ENCODE measurements around the gene FBXO21.

Gene FBXO21

DNA sequence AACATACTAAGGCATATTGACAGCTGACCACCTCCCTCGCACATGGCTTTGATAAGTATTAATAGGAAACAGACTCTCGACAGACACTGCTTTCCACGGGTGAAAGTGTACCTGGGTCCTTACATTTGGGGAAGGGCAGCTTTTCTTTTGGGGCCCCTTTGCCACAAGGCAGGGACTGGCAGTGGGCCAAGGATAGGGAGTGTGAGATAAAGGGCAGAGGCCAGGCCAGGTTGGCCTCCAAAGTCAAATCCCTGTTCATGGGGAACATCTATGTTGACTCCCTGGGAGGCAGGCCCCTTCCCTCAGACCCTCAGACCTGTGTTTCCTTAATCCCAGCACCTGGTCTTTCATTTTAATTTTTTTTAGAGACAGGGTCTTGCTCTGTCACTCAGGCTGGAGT is 19.4 kb upstream of the FBXO21 start:
- H3F3A ChIP-seq (ENCODE audit: low read depth) = no peaks in the 10 kb centered on the region
- no peaks in the 10 kb centered on the region for H3K4me1 ChIP-seq (ENCODE audit: insufficient read depth, low read length, poor library complexity, severe bottlenecking)
- H3K9me3 ChIP-seq (ENCODE audit: insufficient read depth, low read depth, low read length) = no peaks in the 10 kb centered on the region
- H3K9ac ChIP-seq (ENCODE audit: low read depth, low read length, poor library complexity, severe bottlenecking) = no peak overlapping the region
- no peaks in the 10 kb centered on the region for H3K27me3 ChIP-seq (ENCODE audit: insufficient read depth, low read length, poor library complexity, severe bottlenecking)
- H3K79me2 ChIP-seq (ENCODE audit: insufficient read depth, low read length) = no peaks in the 10 kb centered on the region
- H3K4me3 ChIP-seq (ENCODE audit: low read length, poor library complexity, severe bottlenecking) = no peak overlapping the region
- no peaks in the 10 kb centered on the region for H3K36me3 ChIP-seq (ENCODE audit: insufficient read depth, low read length)
- H3K4me2 ChIP-seq (ENCODE audit: low read depth, low read length, poor library complexity, severe bottlenecking) = no peak overlapping the region
- H4K20me1 ChIP-seq (ENCODE audit: insufficient read depth, low read length, poor library complexity, severe bottlenecking) = no peaks in the 10 kb centered on the region
- H2AFZ ChIP-seq (ENCODE audit: low read length) = no peak overlapping the region
- no peaks in the 10 kb centered on the region for H3K9me2 ChIP-seq (replicated peaks; ENCODE audit: low read depth, low read length)
- TF ChIP-seq EZH2phosphoT487 (IDR thresholded peaks at IDR 0.05; ENCODE audit: borderline replicate concordance) = no peak
- TF ChIP-seq, protein P1, sequence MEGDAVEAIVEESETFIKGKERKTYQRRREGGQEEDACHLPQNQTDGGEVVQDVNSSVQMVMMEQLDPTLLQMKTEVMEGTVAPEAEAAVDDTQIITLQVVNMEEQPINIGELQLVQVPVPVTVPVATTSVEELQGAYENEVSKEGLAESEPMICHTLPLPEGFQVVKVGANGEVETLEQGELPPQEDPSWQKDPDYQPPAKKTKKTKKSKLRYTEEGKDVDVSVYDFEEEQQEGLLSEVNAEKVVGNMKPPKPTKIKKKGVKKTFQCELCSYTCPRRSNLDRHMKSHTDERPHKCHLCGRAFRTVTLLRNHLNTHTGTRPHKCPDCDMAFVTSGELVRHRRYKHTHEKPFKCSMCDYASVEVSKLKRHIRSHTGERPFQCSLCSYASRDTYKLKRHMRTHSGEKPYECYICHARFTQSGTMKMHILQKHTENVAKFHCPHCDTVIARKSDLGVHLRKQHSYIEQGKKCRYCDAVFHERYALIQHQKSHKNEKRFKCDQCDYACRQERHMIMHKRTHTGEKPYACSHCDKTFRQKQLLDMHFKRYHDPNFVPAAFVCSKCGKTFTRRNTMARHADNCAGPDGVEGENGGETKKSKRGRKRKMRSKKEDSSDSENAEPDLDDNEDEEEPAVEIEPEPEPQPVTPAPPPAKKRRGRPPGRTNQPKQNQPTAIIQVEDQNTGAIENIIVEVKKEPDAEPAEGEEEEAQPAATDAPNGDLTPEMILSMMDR (conservative IDR thresholded peaks at IDR 0.05; ENCODE audit: low read length) = no peak

DNA sequence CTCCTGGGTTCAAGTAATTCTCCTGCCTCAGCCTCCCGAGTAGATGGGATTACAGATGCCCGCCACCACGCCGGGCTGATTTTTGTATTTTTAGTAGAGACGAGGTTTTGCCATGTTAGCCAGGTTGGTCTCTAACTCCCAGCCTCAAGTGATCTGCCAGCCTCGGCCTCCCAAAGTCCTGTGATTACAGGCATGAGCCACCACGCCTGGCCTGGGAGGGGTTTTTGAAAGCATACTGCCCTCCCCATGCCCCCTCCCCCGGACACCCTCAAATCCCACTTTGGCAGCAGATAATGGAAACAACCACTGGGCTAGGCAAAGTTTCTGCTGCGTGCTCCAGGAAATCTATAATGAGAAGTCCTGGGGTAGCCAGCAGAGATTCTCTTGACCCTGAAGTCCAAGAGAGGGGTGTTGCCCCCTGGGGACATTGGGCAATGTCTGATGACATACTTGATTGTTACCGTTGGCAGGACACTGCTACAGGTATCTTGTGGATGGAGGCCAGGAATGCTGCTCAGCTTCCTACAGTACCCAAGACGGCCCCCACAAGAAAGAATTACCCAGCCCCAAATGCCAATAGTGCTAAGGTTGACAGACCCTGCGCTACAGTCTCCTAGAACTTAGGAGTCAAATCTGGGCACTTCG is 18.7 kb upstream of the FBXO21 start:
- H4K20me1 ChIP-seq (ENCODE audit: insufficient read depth, low read length, poor library complexity, severe bottlenecking) = no peaks in the 10 kb centered on the region
- no peaks in the 10 kb centered on the region for H3K36me3 ChIP-seq (ENCODE audit: insufficient read depth, low read length)
- H3F3A ChIP-seq (ENCODE audit: low read depth) = no peaks in the 10 kb centered on the region
- H3K4me2 ChIP-seq (ENCODE audit: low read depth, low read length, poor library complexity, severe bottlenecking) = no peak overlapping the region
- H3K9ac ChIP-seq (ENCODE audit: low read depth, low read length, poor library complexity, severe bottlenecking) = no peak overlapping the region
- TF ChIP-seq, protein P1 (conservative IDR thresholded peaks at IDR 0.05; ENCODE audit: low read length) = no peak
- TF ChIP-seq EZH2phosphoT487 (IDR thresholded peaks at IDR 0.05; ENCODE audit: borderline replicate concordance) = no peak
- H3K9me3 ChIP-seq (ENCODE audit: insufficient read depth, low read depth, low read length) = no peaks in the 10 kb centered on the region
- H3K27me3 ChIP-seq (ENCODE audit: insufficient read depth, low read length, poor library complexity, severe bottlenecking) = no peaks in the 10 kb centered on the region
- H3K79me2 ChIP-seq (ENCODE audit: insufficient read depth, low read length) = no peaks in the 10 kb centered on the region
- no peak overlapping the region for H2AFZ ChIP-seq (ENCODE audit: low read length)
- H3K4me1 ChIP-seq (ENCODE audit: insufficient read depth, low read length, poor library complexity, severe bottlenecking) = no peaks in the 10 kb centered on the region
- no peak overlapping the region for H3K4me3 ChIP-seq (ENCODE audit: low read length, poor library complexity, severe bottlenecking)
- H3K9me2 ChIP-seq (replicated peaks; ENCODE audit: low read depth, low read length) = no peaks in the 10 kb centered on the region

DNA sequence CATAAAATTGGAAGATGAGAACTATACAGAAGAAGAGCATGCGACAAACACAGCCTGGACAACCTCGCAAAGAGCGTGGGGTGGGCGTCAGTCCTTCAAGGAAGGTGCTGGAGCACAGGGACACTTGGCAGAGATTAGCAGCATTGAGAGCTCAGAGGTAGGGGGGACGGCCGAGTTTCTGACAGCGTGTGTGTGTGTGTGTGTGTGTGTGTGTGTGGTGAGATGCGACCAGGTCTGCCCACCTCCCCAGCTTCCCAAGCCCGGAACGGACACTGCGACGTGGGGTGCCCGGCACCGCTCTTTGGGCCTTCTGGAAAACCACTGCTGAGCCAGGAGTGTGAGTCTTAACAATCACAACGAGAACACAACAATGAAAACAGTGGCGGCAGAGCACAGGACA is 17.9 kb upstream of the FBXO21 start:
- TF ChIP-seq, protein P1 (conservative IDR thresholded peaks at IDR 0.05; ENCODE audit: low read length) = no peak
- TF ChIP-seq EZH2phosphoT487 (IDR thresholded peaks at IDR 0.05; ENCODE audit: borderline replicate concordance) = no peak
- H3K9me3 ChIP-seq (ENCODE audit: insufficient read depth, low read depth, low read length) = no peaks in the 10 kb centered on the region
- no peak overlapping the region for H2AFZ ChIP-seq (ENCODE audit: low read length)
- no peaks in the 10 kb centered on the region for H3K27me3 ChIP-seq (ENCODE audit: insufficient read depth, low read length, poor library complexity, severe bottlenecking)
- no peaks in the 10 kb centered on the region for H3K79me2 ChIP-seq (ENCODE audit: insufficient read depth, low read length)
- no peaks in the 10 kb centered on the region for H3K9me2 ChIP-seq (replicated peaks; ENCODE audit: low read depth, low read length)
- no peaks in the 10 kb centered on the region for H3K4me1 ChIP-seq (ENCODE audit: insufficient read depth, low read length, poor library complexity, severe bottlenecking)
- no peak overlapping the region for H3K4me3 ChIP-seq (ENCODE audit: low read length, poor library complexity, severe bottlenecking)
- no peak overlapping the region for H3K4me2 ChIP-seq (ENCODE audit: low read depth, low read length, poor library complexity, severe bottlenecking)
- H3K9ac ChIP-seq (ENCODE audit: low read depth, low read length, poor library complexity, severe bottlenecking) = no peak overlapping the region
- no peaks in the 10 kb centered on the region for H3F3A ChIP-seq (ENCODE audit: low read depth)
- H4K20me1 ChIP-seq (ENCODE audit: insufficient read depth, low read length, poor library complexity, severe bottlenecking) = no peaks in the 10 kb centered on the region
- no peaks in the 10 kb centered on the region for H3K36me3 ChIP-seq (ENCODE audit: insufficient read depth, low read length)

All from Loucy (cell line).